Erythroblast (primary cell): Measurements from ENCODE around the gene MATK.

ENCODE experiments used
- GATA1 ChIP-seq: IDR thresholded peaks from 2 replicates; pipeline ENCODE4 v1.6.1; 2011; ENCODE audit warnings: low read depth, mild to moderate bottlenecking, control low read depth, low read length, moderate library complexity
- POLR2A ChIP-seq: IDR thresholded peaks from 2 replicates; pipeline ENCODE4 v1.6.1; 2011; ENCODE audit warnings: mild to moderate bottlenecking, low read length

GRCh38 chr19:3776479-3777040 is 9.6 kb downstream of the MATK start:
- no peak for TF ChIP-seq POLR2A
- TF ChIP-seq GATA1 = no peak
